Kidney (tissue), 14 donors: ENCODE measurements around the gene RABL6. TPM values are rescaled to one million over a fixed set of nuclear protein-coding genes. Genes with fewer than 3 reads are reported as not detected.
"Not testable (repeated sequence)": the region's sequence is repeated elsewhere in the genome, so short reads cannot be mapped to it uniquely, and the experiment has no call there.

Source experiments
- DNase-seq, 5 donors: peaks; one replicate each; pipeline ENCODE4 v3.0.0-alpha.2; 2013 to 2020
- FAIRE-seq: peaks from 2 replicates; lab custom pipeline; 2012; peaks lifted over from hg19 to GRCh38; lab: Jason Lieb, UNC
- H3K27ac ChIP-seq, 2 donors: one replicate each; pipeline ENCODE4 v1.7.0; 2013; ENCODE audit warnings: low read depth in 2 of 2, low read length in 2 of 2, inconsistent platforms in 1 of 2
- H3K27me3 ChIP-seq: one replicate; pipeline ENCODE4 v1.7.1; 2013; ENCODE audit warnings: low read length, inconsistent platforms; ENCODE audit not compliant: control insufficient read depth, insufficient read depth
- H3K36me3 ChIP-seq, 3 donors: one replicate each; pipeline versions ENCODE4 v1.7.0 to v1.7.1; 2013; ENCODE audit warnings: low read length in 3 of 3, control low read depth in 1 of 3, inconsistent platforms in 1 of 3; ENCODE audit not compliant: insufficient read depth in 3 of 3, control insufficient read depth in 2 of 3
- H3K4me1 ChIP-seq, 3 donors: one replicate each; pipeline versions ENCODE4 v1.7.0 to v1.7.1; 2013; ENCODE audit warnings: low read length in 3 of 3, inconsistent platforms in 1 of 3, low read depth in 1 of 3; ENCODE audit not compliant: control insufficient read depth in 2 of 3, insufficient read depth in 2 of 3
- H3K4me3 ChIP-seq, 3 donors: one replicate each; pipeline versions ENCODE4 v1.7.0 to v1.8.1; 2013; ENCODE audit warnings: low read length in 3 of 3, control low read depth in 1 of 3, inconsistent platforms in 1 of 3
- H3K9ac ChIP-seq, 3 donors: one replicate each; pipeline versions ENCODE4 v1.7.0 to v1.7.1; 2013; ENCODE audit warnings: low read length in 3 of 3, control low read depth in 1 of 3, inconsistent platforms in 1 of 3
- H3K9me3 ChIP-seq, 3 donors: one replicate each; pipeline versions ENCODE4 v1.7.0 to v1.7.1; 2013; ENCODE audit warnings: low read length in 3 of 3, control low read depth in 1 of 3, inconsistent platforms in 1 of 3; ENCODE audit not compliant: control insufficient read depth in 2 of 3, insufficient read depth in 1 of 3
- CTCF ChIP-seq: IDR thresholded peaks from 3 replicates; pipeline ENCODE4 v1.5.1; 2012; ENCODE audit warnings: mild to moderate bottlenecking, moderate library complexity, borderline replicate concordance; ENCODE audit not compliant: insufficient read depth; ENCODE audit errors: extremely low read depth
- intact Hi-C: fragments of 100-400 bp; cut with DNase I; formaldehyde crosslinking; loops from one replicate; pipeline ENCODE4 v1.11.1; 2022
- polyA plus RNA-seq: library from polyadenylated mRNA; stranded (reverse); fragments of 350-450 nt; fragmentation: Illumina TruSeq; extraction: RNeasy Lipid Tissue Mini Kit (QIAGEN cat#74804); gene quantifications from one replicate; pipeline ENCODE4 v1.2.3, GENCODE V29; 2014; ENCODE audit warnings: low read depth, low replicate concordance; ENCODE audit not compliant: insufficient read depth
- total RNA-seq: library from RNA; stranded (reverse); fragmentation: NEBNext Ultra II Directional; extraction: Animal tissue kit (Norgen Biotek cat#: 25700); gene quantifications from one replicate; pipeline ENCODE4 v1.2.1, GENCODE V29; 2021
- donor health status: control.
- donor health status: control.
- donor health status: control.
- donor health status: control.
- donor health status: control.
- donor health status: DM: yes; HTN: yes; CAD: no.
- donor health status: Normal renal cell carcinoma (clear cell type).

RABL6 gene
- total and polyA plus RNA-seq, 2 donors from 2014 or later: 60.4 to 70.3 TPM

DNA sequence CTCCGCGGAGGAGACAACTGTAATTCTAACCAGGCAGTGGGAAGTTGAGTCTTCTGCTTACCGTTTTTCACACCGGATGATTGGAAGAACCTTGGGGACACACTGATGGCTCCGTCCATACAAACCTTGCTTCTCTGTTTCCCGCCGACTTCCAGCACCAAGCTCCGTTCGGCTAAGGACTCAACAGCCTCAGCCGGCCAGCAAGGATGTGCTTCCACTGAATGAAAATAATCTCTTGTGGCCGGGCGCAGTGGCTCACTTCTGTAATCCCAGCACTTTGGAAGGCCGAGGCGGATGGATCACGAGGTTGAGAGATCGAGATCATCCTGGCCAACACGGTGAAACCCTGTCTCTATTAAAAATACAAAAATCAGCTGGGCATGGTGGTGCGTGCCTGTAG, 60.2 kb downstream of the RABL6 start:
- Histone ChIP-seq H3K27me3 (no peaks in the 10 kb centered on the region), H3K9ac (no peak overlapping the region), H3K9me3 (no peaks in the 10 kb centered on the region), H3K4me1 (peaks cover 0 to 14% (median 12%) of the 10 kb centered on the region in 3 donors), H3K4me3 (no peak overlapping the region), H3K36me3 (peaks cover 0 to 12% (median 8%) of the 10 kb centered on the region in 3 donors), H3K27ac (no peak overlapping the region)
- no peak for TF ChIP-seq CTCF
- intact Hi-C loops: no loop called here
- FAIRE-seq (no peak), DNase-seq (peak in 1 of 5 donors; percentile 55)

- Histone ChIP-seq H3K4me1 (peaks cover 0 to 12% (median 11%) of the 10 kb centered on the region in 3 donors), H3K4me3 (no peak overlapping the region), H3K27me3 (no peaks in the 10 kb centered on the region), H3K27ac (no peak overlapping the region), H3K36me3 (peaks cover 0 to 5% (median 2%) of the 10 kb centered on the region in 3 donors), H3K9ac (no peak overlapping the region), H3K9me3 (no peaks in the 10 kb centered on the region)
- no peak for TF ChIP-seq CTCF
- intact Hi-C loops: no loop called here
- DNase-seq (peak in 1 of 5 donors; percentile 67), FAIRE-seq (no peak)
Measured at GRCh38 chr9:136868644-136869043, 60.9 kb downstream of the RABL6 start.

DNA sequence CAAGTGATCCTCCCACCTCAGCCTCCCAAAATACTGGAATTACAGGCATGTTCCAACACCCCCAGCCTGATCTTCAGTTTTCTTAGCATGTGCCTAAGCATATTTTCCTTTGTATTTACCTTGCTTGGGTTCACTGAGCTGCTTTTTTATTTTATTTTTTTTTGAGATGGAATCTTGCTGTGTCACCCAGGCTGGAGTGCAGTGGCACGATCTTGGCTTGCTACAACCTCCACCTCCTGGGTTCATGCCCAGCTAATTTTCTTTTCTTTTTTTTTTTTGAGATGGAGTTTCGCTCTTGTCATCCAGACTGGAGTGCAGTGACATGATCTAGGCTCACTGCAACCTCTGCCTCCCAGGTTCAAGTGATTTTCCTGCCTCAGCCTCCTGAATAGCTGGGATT, 61.9 kb downstream of the RABL6 start:
- H3K4me3 ChIP-seq, H3K27ac ChIP-seq, H3K9me3 ChIP-seq, H3K4me1 ChIP-seq, H3K27me3 ChIP-seq, FAIRE-seq, H3K36me3 ChIP-seq, H3K9ac ChIP-seq, intact Hi-C loops, DNase-seq: not testable (repeated sequence)

DNA sequence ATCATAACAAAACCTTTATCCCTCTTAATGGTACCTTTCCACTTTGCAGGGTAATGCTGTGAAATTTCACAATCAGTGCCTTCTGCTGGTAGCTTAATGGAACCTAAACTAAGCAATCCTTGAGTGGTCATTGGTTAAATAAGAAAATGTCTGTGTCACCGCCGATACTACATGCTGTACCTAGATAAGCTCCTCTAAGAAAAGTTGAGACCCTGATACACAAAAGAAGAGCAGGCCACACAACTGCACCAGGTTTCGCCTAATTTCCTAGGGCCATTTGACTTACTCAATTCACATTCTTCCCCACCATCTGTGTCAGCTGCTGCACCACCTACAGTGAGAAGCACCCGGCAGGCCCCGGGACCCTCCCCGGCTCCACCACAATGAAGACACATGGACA, 67.4 kb downstream of the RABL6 start:
- no peak for TF ChIP-seq CTCF
- Histone ChIP-seq H3K27me3 (no peaks in the 10 kb centered on the region), H3K36me3 (no peaks in the 10 kb centered on the region), H3K9ac (no peak overlapping the region), H3K27ac (no peak overlapping the region), H3K9me3 (no peaks in the 10 kb centered on the region), H3K4me1 (no peaks in the 10 kb centered on the region), H3K4me3 (no peak overlapping the region)
- DNase-seq: no peak
- FAIRE-seq: no peak
- intact Hi-C loops: no loop called here
